ENCODE results near the gene C1orf52. TPM values are rescaled to one million over a fixed set of nuclear protein-coding genes. Genes with fewer than 3 reads are reported as not detected.

The C1orf52 gene
- total RNA-seq, 1 experiment from 2014 or later: 51.6 TPM

DNA sequence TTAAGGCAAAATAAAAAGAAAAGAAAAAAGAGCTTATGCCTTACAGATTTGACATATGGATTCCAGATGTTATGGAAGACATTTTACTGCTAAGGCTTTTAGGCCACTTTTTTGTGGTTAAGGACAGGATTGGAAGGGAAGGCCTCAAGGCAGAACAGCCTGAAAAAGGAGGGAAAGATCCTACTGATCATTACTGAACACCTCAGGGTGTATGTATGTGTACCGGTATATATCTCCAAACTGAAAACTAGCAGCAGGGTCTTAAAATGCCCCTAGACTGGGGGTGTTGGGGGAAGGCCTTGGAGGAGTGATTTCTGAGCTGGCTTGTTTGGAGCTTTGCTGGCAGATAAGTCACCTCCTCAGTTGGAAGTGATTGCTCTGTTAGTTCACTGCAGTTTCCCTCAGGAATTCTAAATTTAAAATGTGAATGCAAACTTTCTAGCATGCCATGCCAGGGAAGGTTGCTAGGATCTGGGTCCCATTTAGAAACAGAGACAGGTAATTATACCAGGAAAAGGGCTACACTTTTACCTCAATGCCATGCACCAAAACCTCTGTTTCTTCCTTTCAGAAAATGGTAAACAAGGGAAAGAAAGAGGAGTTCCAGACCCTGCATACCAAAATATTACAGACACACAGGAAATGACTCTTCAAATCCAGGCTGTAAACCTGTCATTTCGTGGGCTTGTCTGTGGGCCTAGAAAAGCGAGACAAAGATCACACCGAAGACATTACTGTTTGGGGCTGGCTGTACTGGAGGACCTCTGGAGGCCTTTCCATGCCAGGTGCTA is 15.0 kb downstream of the C1orf52 start:
- TF ChIP-seq, protein P1, sequence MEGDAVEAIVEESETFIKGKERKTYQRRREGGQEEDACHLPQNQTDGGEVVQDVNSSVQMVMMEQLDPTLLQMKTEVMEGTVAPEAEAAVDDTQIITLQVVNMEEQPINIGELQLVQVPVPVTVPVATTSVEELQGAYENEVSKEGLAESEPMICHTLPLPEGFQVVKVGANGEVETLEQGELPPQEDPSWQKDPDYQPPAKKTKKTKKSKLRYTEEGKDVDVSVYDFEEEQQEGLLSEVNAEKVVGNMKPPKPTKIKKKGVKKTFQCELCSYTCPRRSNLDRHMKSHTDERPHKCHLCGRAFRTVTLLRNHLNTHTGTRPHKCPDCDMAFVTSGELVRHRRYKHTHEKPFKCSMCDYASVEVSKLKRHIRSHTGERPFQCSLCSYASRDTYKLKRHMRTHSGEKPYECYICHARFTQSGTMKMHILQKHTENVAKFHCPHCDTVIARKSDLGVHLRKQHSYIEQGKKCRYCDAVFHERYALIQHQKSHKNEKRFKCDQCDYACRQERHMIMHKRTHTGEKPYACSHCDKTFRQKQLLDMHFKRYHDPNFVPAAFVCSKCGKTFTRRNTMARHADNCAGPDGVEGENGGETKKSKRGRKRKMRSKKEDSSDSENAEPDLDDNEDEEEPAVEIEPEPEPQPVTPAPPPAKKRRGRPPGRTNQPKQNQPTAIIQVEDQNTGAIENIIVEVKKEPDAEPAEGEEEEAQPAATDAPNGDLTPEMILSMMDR (IDR thresholded peaks at IDR 0.05): no peak
- TF ChIP-seq TCF7L2 (IDR thresholded peaks at IDR 0.05; ENCODE audit: low read depth, low read length) (no peak), SIN3A (IDR thresholded peaks at IDR 0.05; ENCODE audit: borderline replicate concordance, insufficient read depth, low read depth, low read length) (no peak), POLR2AphosphoS5 (IDR thresholded peaks at IDR 0.05; ENCODE audit: low read depth, low read length) (no peak)
- TF ChIP-seq, protein P2, sequence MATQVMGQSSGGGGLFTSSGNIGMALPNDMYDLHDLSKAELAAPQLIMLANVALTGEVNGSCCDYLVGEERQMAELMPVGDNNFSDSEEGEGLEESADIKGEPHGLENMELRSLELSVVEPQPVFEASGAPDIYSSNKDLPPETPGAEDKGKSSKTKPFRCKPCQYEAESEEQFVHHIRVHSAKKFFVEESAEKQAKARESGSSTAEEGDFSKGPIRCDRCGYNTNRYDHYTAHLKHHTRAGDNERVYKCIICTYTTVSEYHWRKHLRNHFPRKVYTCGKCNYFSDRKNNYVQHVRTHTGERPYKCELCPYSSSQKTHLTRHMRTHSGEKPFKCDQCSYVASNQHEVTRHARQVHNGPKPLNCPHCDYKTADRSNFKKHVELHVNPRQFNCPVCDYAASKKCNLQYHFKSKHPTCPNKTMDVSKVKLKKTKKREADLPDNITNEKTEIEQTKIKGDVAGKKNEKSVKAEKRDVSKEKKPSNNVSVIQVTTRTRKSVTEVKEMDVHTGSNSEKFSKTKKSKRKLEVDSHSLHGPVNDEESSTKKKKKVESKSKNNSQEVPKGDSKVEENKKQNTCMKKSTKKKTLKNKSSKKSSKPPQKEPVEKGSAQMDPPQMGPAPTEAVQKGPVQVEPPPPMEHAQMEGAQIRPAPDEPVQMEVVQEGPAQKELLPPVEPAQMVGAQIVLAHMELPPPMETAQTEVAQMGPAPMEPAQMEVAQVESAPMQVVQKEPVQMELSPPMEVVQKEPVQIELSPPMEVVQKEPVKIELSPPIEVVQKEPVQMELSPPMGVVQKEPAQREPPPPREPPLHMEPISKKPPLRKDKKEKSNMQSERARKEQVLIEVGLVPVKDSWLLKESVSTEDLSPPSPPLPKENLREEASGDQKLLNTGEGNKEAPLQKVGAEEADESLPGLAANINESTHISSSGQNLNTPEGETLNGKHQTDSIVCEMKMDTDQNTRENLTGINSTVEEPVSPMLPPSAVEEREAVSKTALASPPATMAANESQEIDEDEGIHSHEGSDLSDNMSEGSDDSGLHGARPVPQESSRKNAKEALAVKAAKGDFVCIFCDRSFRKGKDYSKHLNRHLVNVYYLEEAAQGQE (IDR thresholded peaks at IDR 0.05; ENCODE audit: insufficient read depth in 1 of 2, low read depth in 2 of 2, low read length in 1 of 2): no peak
- Histone ChIP-seq H3K27me3 (ENCODE audit: control insufficient read depth, insufficient read depth, low read length) (no peaks in the 10 kb centered on the region), H3K36me3 (ENCODE audit: control insufficient read depth, insufficient read depth, low read length) (no peaks in the 10 kb centered on the region), H3K4me3 (ENCODE audit: low read depth in 2 of 2, low read length in 2 of 2) (no peak overlapping the region), H3K27ac (ENCODE audit: low read length) (peak overlapping the region; percentile 15; the same call in 1 of the 2 replicates), H3K9me3 (ENCODE audit: control insufficient read depth, insufficient read depth, low read depth, low read length) (no peaks in the 10 kb centered on the region), H3K4me1 (ENCODE audit: control insufficient read depth, insufficient read depth, low read length) (peaks cover 18% of the 10 kb centered on the region)
- ChIA-PET POLR2A (no interaction called here), CTCF (no interaction called here)
- no peak for DNase-seq (ENCODE audit: low read depth, low spot score)
- no peak; the same call in 1 of the 2 replicates for ATAC-seq
- intact Hi-C loops (cut with micrococcal nuclease; ENCODE audit: unreplicated experiment): no loop called here
- in situ Hi-C loops (cut with HindIII; ENCODE audit: low pct_unique_long_range_greater_than_20kb, low sequenced_read_pairs): no loop called here
- no TSS peak for BruUV-seq (replicated peaks)

DNA sequence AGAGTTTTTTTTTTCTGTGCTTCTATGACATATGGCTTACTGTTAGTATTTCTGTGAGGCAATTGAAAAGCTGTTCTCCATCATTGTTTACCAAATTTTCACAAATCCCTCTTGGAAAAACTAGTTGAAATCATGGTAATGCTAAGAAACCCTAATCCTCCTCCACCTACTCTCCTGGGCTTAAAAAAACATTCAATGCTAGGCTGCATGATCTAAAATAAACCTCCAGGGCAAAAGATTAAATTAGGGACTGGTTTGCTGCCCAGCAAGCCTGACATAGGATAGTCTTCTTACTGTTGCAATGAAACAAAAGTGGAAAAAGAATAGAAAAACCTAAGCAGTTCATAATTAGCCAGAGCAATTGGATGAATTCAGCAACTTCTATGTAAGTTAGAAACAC is 16.1 kb downstream of the C1orf52 start:
- in situ Hi-C loops (cut with HindIII; ENCODE audit: low pct_unique_long_range_greater_than_20kb, low sequenced_read_pairs): no loop called here
- no TSS peak for BruUV-seq (replicated peaks)
- POLR2A ChIA-PET: interaction anchor here (0.7 to 1.1 kb wide), 2 partner anchors 12 to 13 kb away, joined by 3 to 4 read pairs; no protein-coding TSS in a partner anchor

More for the DNA sequence above, 16.1 kb downstream of the C1orf52 start:
- Histone ChIP-seq H3K27ac (ENCODE audit: low read length) (no peak overlapping the region), H3K27me3 (ENCODE audit: control insufficient read depth, insufficient read depth, low read length) (no peaks in the 10 kb centered on the region; the same call in 1 of the 2 replicates), H3K4me3 (ENCODE audit: low read depth in 2 of 2, low read length in 2 of 2) (no peak overlapping the region), H3K9me3 (ENCODE audit: control insufficient read depth, insufficient read depth, low read depth, low read length) (no peaks in the 10 kb centered on the region), H3K4me1 (ENCODE audit: control insufficient read depth, insufficient read depth, low read length) (peaks cover 18% of the 10 kb centered on the region), H3K36me3 (ENCODE audit: control insufficient read depth, insufficient read depth, low read length) (no peaks in the 10 kb centered on the region)
- CTCF ChIA-PET: no interaction called here
- intact Hi-C loops (cut with micrococcal nuclease; ENCODE audit: unreplicated experiment): no loop called here
- DNase-seq (ENCODE audit: low read depth, low spot score) (no peak), ATAC-seq (no peak)
- TF ChIP-seq, protein P2 (IDR thresholded peaks at IDR 0.05; ENCODE audit: insufficient read depth in 1 of 2, low read depth in 2 of 2, low read length in 1 of 2): no peak
- no peak for TF ChIP-seq POLR2AphosphoS5 (IDR thresholded peaks at IDR 0.05; ENCODE audit: low read depth, low read length)
- no peak for TF ChIP-seq TCF7L2 (IDR thresholded peaks at IDR 0.05; ENCODE audit: low read depth, low read length)
- TF ChIP-seq SIN3A (IDR thresholded peaks at IDR 0.05; ENCODE audit: borderline replicate concordance, insufficient read depth, low read depth, low read length): no peak
- TF ChIP-seq, protein P1 (IDR thresholded peaks at IDR 0.05): no peak
